NK-92 (cell line): ENCODE results near the gene SMIM13.
"Not testable (repeated sequence)": the region's sequence is repeated elsewhere in the genome, so short reads cannot be mapped to it uniquely, and the experiment has no call there.

Experiments
- DNase-seq: peaks from one replicate; lab custom pipeline; 2025; ENCODE audit not compliant: unreplicated experiment; lab: John Stamatoyannopoulos, UW

The SMIM13 gene

GRCh38 chr6:11083956-11084355 lies 9.7 kb upstream of the SMIM13 start:
- DNase-seq = no peak

GRCh38 chr6:11085758-11086435 lies 7.7 kb upstream of the SMIM13 start:
- DNase-seq = no peak

- DNase-seq = not testable (repeated sequence)
These were observed 6.4 kb upstream of the SMIM13 start for GRCh38 chr6:11087141-11087812.

GRCh38 chr6:11089695-11090094 lies 3.9 kb upstream of the SMIM13 start:
- no peak for DNase-seq

- not testable (repeated sequence) for DNase-seq
These were observed 2.5 kb upstream of the SMIM13 start for GRCh38 chr6:11091141-11091540.

- no peak for DNase-seq
These were observed 812 bp upstream of the SMIM13 start for GRCh38 chr6:11092668-11093375.

- DNase-seq = no peak
These were observed 333 bp upstream of the SMIM13 start for GRCh38 chr6:11093376-11093625.

GRCh38 chr6:11094411-11094851 lies 797 bp downstream of the SMIM13 start:
- DNase-seq = no peak

- DNase-seq = no peak
These were observed 1.3 kb downstream of the SMIM13 start for GRCh38 chr6:11094941-11095340.

- DNase-seq = no peak
These were observed 2.5 kb downstream of the SMIM13 start for GRCh38 chr6:11096109-11096508.

GRCh38 chr6:11097476-11097875 lies 3.8 kb downstream of the SMIM13 start:
- DNase-seq = no peak

GRCh38 chr6:11098004-11098403 lies 4.4 kb downstream of the SMIM13 start:
- no peak for DNase-seq

GRCh38 chr6:11101417-11101816 lies 7.8 kb downstream of the SMIM13 start:
- no peak for DNase-seq

- DNase-seq = no peak
These were observed 9.4 kb downstream of the SMIM13 start for GRCh38 chr6:11103065-11103464.

GRCh38 chr6:11108726-11109125 lies 15.1 kb downstream of the SMIM13 start:
- DNase-seq = no peak

- no peak for DNase-seq
These were observed 17.5 kb downstream of the SMIM13 start, which contains the start of gene ERVFRD-1 for GRCh38 chr6:11110921-11111768. Gene ERVFRD-1 (minus strand): TSS chr6:11111725. CDS start chr6:11105310, 6,415 bp downstream.

- no peak for DNase-seq
These were observed 18.3 kb downstream of the SMIM13 start for GRCh38 chr6:11111769-11112437.

GRCh38 chr6:11113038-11113437 lies 19.4 kb downstream of the SMIM13 start:
- DNase-seq = no peak

GRCh38 chr6:11115808-11116536 lies 22.3 kb downstream of the SMIM13 start:
- DNase-seq = not testable (repeated sequence)
